Measurements from ENCODE around the gene PRPF31. TPM values are rescaled to one million over a fixed set of nuclear protein-coding genes. Genes with fewer than 3 reads are reported as not detected.
A peak's percentile ranks its signal among the peaks of the same experiment; 100 is the strongest.

The PRPF31 gene, protein sequence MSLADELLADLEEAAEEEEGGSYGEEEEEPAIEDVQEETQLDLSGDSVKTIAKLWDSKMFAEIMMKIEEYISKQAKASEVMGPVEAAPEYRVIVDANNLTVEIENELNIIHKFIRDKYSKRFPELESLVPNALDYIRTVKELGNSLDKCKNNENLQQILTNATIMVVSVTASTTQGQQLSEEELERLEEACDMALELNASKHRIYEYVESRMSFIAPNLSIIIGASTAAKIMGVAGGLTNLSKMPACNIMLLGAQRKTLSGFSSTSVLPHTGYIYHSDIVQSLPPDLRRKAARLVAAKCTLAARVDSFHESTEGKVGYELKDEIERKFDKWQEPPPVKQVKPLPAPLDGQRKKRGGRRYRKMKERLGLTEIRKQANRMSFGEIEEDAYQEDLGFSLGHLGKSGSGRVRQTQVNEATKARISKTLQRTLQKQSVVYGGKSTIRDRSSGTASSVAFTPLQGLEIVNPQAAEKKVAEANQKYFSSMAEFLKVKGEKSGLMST
- 10 to 100 TPM; 60.1 to 66.6 TPM for total RNA-seq
- polyA plus RNA-seq (ENCODE audit: insufficient read depth, low read depth, low replicate concordance) = 56.4 TPM
- long read RNA-seq, donor 1, transcript PRPF31-201 (14 exons, 2,126 nt) = major isoform, 16 of 16 reads
- long read RNA-seq, donor 1, partial matches to known transcripts = 0 of 16 reads
- long read RNA-seq, donor 1, other reads (novel, unspliced or antisense) = 0 of 16 reads
- long read RNA-seq, donor 2, transcript PRPF31-201 (14 exons, 2,126 nt) = major isoform, 15 of 24 reads
- long read RNA-seq, donor 2, partial matches to known transcripts = 9 of 24 reads
- long read RNA-seq, donor 2, other reads (novel, unspliced or antisense) = 0 of 24 reads

DNA sequence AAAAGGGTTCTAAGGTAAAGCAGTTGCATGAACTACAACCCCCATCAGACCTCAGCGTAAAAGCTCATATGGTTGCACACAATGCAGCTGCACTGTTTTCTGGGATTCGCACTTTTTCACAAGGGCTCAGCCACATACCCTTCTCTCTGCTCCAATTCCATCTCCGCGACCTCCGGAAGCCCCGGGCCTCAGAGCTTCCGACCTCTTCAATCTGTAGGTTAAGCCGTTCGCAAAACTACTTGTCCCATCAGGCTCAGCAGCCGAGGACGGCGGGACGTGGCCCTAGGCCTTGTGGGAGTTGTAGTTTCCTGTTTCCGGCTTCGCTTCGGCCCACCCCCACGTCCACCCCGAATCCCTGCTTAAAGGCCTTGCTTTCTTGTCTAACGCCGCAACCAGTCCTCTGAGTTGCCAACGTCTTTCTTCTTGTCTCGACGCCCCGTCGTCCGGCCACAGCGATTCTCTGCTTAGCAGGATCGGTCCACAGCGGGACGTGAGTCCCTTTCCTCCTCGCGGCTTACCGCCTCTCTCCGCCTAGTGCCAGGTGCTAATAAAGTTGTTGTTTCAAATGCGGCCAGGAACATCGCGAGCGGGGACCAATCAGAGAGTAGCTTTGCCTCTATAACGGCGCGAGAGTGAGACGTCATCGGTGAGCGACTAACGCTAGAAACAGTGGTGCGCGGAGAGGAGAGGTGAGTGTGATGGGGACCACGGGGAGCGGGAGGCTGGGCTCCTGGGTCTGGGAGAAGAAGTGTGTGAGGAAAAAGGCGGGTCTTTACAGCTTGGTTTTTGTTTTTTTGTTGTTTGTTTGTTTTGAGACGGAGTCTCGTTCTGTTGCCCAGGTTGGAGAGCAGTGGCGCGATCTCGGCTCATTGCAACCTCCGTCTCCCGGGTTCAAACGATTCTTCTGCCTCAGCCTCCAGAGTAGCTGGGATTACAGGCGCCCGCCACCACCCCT is at the start of gene PRPF31, which contains the start of gene TFPT:
Gene PRPF31, plus strand, starts transcription at position 646 of the 955 bp plus-strand sequence. CDS start 2,525 bp downstream, outside the sequence.
Gene TFPT, minus strand, starts transcription at position 549 of the 955 bp plus-strand sequence. Its CDS starts 388 bp downstream, at position 161.
- TF ChIP-seq, protein P1, sequence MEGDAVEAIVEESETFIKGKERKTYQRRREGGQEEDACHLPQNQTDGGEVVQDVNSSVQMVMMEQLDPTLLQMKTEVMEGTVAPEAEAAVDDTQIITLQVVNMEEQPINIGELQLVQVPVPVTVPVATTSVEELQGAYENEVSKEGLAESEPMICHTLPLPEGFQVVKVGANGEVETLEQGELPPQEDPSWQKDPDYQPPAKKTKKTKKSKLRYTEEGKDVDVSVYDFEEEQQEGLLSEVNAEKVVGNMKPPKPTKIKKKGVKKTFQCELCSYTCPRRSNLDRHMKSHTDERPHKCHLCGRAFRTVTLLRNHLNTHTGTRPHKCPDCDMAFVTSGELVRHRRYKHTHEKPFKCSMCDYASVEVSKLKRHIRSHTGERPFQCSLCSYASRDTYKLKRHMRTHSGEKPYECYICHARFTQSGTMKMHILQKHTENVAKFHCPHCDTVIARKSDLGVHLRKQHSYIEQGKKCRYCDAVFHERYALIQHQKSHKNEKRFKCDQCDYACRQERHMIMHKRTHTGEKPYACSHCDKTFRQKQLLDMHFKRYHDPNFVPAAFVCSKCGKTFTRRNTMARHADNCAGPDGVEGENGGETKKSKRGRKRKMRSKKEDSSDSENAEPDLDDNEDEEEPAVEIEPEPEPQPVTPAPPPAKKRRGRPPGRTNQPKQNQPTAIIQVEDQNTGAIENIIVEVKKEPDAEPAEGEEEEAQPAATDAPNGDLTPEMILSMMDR (IDR thresholded peaks at IDR 0.05) = peak in 1 of 3 experiments; percentile 36
- no peak for TF ChIP-seq POLR2A (IDR thresholded peaks at IDR 0.05)
- no peaks in the 10 kb centered on the region for H3K9me3 ChIP-seq
- peaks cover 9% of the 10 kb centered on the region for H3K4me1 ChIP-seq
- no peaks in the 10 kb centered on the region for H3K27me3 ChIP-seq
- H3K4me3 ChIP-seq = peak within 1 kb of the TSS; percentile 73 to 80
- peak within 1 kb of the TSS; percentile 81 to 85 for H3K27ac ChIP-seq
- H3K36me3 ChIP-seq (ENCODE audit: low read depth, missing control alignments) = no peaks in the 10 kb centered on the region
- peak; percentile 99 for DNase-seq
- 0% methylated on average over 57 to 60 of the region's 60 CpGs for WGBS, 2 donors
- intact Hi-C loops (cut with DNase I; ENCODE audit: low total_unique reads) = no loop called here

DNA sequence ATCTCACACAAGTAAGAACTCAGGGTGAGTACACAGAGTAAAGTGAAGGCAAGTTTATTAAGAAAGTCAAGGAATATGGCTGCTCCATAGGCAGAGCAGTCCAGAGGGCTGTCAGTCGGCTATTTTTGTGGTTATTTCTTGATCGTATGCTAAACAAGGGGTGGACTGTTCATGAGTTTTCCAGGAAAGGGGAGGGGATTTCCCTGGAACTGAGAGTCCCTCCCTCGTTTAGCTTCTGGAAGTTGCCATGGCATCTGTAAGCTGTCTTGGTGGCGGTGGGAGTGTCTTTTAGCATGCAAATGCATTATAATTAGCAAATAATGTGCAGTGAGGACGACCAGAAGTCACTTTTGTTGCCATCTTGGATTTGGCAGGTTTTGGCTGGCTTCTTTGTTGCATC is 46.1 kb upstream of the PRPF31 start:
- Histone ChIP-seq H3K9me3 (no peaks in the 10 kb centered on the region), H3K36me3 (ENCODE audit: low read depth, missing control alignments) (no peaks in the 10 kb centered on the region), H3K4me1 (no peaks in the 10 kb centered on the region), H3K27me3 (no peaks in the 10 kb centered on the region), H3K4me3 (no peak overlapping the region), H3K27ac (no peak overlapping the region)
- TF ChIP-seq, protein P1 (IDR thresholded peaks at IDR 0.05) = no peak
- no peak for TF ChIP-seq POLR2A (IDR thresholded peaks at IDR 0.05)
- intact Hi-C loops (cut with DNase I; ENCODE audit: low total_unique reads) = no loop called here
- DNase-seq = no peak
- WGBS, 2 donors = 63 to 67% methylated on average over 5 of the region's 5 CpGs

DNA sequence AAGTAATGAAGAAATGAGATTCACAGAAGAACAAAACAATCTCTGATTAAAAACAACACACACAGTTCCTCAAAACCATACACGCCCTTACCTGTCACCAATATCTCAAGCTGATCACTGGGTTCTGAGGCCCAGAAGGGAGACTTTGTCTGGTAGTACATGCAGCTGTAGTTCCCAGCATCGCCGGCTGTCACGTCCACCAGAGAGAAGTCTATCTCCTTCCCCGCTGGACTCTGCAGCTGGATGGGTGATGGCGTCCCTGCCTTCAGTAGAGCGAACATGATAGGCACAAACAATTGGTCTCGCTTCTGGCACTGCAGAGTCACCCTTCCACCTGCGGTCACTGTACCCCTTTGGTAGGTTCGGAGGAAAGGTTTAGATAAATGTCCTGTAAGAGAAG is 41.7 kb upstream of the PRPF31 start:
- no peak overlapping the region for H3K27ac ChIP-seq
- no peaks in the 10 kb centered on the region for H3K36me3 ChIP-seq (ENCODE audit: low read depth, missing control alignments)
- intact Hi-C loops (cut with DNase I; ENCODE audit: low total_unique reads) = no loop called here
- TF ChIP-seq, protein P1 (IDR thresholded peaks at IDR 0.05) = no peak
- TF ChIP-seq POLR2A (IDR thresholded peaks at IDR 0.05) = no peak
- H3K4me1 ChIP-seq = no peaks in the 10 kb centered on the region
- no peak overlapping the region for H3K4me3 ChIP-seq
- H3K9me3 ChIP-seq = no peaks in the 10 kb centered on the region
- no peak for DNase-seq
- WGBS, 2 donors = 80 to 87% methylated on average over 10 of the region's 10 CpGs
- no peaks in the 10 kb centered on the region for H3K27me3 ChIP-seq

DNA sequence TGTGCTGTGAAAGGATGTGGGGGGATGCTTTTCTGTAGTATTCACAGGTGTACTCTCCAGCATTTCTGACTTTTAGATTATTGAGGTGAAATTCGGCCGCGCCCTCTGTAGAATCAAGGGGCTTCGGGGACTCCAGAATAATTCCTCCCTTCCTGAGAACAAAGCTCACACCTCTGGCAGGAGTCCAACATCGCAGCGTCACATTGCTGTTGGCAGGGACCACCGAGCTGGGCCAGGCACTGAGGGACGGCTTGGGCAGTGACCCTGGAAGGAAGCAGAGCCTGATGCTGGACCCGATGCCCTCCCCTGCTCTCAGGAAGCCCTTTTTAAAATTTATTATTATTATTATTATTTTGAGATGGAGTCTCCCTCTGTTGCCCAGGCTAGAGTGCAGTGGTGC is 40.7 kb upstream of the PRPF31 start:
- H3K27ac ChIP-seq = no peak overlapping the region
- H3K4me3 ChIP-seq = no peak overlapping the region
- TF ChIP-seq, protein P1 (IDR thresholded peaks at IDR 0.05) = no peak
- no peak for TF ChIP-seq POLR2A (IDR thresholded peaks at IDR 0.05)
- no peak for DNase-seq
- H3K9me3 ChIP-seq = no peaks in the 10 kb centered on the region
- 76 to 84% methylated on average over 7 to 9 of the region's 9 CpGs for WGBS, 2 donors
- intact Hi-C loops (cut with DNase I; ENCODE audit: low total_unique reads) = no loop called here
- H3K27me3 ChIP-seq = no peaks in the 10 kb centered on the region
- H3K4me1 ChIP-seq = no peaks in the 10 kb centered on the region
- no peaks in the 10 kb centered on the region for H3K36me3 ChIP-seq (ENCODE audit: low read depth, missing control alignments)
